Suppressor macrophage treated with lipopolysaccharide for 4 hours (primary cell): Measurements from ENCODE around the gene OLFM3.

Source experiments
- DNase-seq: peaks from one replicate; pipeline ENCODE4 v3.0.0-alpha.2; 2020

The OLFM3 gene

DNA sequence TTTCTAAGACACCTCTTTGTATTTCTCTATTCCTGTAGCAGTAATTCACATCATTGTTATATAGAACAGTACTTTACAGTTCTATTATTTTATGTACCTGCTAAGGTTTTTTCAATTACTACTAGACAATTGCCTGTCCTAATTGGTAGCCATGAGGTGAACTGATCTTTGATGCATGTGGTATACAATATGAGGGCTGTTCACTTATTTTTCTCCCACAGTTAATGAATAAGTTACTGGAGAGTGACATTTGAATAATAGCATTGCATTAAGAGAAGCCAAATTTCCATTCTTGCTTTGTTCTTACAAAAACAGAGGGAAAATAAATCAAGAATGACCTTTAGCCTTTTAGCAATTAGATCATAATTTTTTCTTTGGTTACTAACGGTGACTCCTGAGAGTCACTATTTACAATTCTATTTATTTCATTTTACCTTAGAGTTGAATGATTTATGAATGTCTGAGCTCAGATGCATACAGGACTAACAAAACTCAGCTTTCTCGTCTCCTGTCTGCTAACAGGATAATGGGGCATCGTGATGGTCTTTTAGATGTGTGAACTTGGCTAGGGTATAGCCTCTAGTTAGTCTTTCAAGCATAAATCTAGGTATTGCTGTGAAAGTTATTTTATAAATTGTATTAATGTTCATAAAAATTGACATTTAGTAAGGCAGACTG lies 54.1 kb downstream of the OLFM3 start:
- DNase-seq = no peak

DNA sequence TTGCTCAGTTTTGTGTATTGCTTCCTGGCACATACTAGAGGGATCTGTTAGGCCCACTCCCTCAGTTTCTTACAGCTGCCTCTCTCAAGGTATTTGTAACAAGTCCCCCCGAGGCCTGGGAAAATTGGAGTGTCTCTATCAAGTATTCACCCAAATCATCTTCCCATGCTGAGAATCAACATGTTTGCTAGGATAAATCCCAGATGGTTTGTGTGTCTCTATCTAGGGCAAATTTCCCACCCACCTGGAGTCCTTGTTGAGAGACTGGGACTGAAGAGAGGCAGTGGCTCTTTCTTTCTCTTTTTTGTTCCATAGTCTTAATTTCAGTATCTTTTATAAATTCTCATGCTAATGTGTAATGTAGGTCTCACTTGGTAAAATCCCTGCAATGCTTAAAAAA lies 58.0 kb downstream of the OLFM3 start:
- DNase-seq = no peak

DNA sequence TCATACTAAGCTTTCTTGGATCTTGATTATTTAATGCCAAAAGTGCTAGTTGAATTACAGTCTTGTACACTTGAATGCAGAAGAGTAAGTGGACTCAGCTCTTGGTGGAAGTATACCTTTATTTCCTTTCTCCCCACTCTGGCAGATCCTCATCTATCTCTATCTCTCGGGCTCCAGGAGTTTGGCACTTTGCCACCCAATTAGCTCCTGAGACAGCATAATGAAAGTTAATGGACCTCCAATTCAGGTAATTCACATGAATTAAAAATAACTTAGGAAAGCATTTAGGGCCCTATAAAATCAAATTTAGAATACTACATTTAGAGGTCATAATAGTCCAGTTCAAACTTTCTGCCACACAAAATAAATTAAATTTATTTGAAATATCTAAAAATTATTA lies 67.4 kb downstream of the OLFM3 start:
- no peak for DNase-seq

DNA sequence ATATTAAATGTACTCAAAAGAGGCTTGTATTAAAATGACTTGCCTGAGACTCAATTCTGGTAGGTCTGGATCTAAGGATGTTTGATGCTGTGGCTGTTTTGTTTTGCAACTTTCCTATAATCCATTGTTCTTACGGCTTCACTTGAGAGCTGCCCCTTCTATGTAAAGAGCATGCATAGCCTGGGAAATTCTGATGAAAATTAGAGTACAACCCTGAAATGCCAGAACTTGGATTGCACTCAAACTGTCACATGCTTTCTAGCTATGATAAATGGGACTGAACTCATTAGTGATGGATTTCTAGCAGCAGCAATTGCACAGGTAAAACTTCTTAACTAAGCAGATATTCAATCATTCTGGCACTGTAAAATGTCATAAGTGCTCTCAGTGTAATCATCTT lies 67.9 kb downstream of the OLFM3 start:
- no peak for DNase-seq

DNA sequence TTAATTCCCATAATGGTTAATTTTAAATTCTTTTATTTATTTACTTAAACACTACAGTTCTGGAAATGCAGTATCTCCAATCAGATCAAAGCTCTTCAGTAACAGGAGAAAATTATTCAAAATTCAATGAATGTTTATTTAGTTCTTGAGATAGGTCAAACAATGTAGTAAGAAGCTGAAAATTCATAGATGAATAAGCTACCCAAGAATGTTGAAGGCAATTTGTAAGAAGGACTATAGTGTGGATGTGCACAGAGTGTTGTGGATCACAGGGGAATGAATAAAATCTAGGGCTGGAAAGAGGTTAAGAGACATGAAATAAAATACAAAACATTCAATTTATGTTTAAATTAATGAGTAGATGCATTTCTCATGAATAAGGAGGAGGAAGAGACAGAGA lies 72.0 kb downstream of the OLFM3 start:
- DNase-seq = no peak

DNA sequence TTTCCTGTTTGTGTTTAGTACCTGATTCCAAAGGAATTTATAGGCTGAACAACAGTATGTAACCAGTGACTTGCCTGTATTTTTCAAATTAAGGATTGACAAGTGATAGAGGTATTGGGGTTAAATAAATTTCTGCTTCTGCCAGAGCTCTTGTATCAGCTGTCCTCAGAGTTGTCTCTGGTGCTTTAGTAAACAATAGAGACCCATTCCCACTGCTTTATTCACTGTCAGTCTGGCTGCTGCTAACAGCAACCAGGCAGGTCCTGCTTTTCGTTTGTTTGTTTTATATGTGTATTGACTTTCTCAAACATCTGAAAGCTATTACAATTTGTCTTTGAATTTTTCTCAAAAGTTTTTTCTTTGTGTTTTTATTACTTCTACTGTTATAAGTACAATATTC lies 76.1 kb downstream of the OLFM3 start:
- DNase-seq = no peak

DNA sequence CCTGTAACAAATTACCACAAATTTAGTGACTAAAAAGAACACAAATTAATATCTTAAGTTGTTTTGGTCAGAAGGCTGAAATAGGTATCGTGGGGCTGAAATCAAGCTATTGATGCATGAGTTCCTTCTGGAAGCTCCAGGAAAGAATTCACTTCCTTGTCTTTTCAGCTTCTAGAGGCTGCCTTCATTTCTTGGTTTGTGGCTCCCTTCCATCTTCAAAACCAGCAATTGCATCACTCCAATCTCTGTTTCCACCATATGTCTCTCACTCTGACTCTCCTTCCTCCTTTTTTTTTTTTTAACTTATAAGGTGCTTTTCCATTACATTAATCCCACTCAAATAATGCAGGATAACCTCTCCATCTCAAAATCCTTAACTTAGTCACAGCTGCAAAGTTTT lies 78.4 kb downstream of the OLFM3 start:
- DNase-seq = no peak

DNA sequence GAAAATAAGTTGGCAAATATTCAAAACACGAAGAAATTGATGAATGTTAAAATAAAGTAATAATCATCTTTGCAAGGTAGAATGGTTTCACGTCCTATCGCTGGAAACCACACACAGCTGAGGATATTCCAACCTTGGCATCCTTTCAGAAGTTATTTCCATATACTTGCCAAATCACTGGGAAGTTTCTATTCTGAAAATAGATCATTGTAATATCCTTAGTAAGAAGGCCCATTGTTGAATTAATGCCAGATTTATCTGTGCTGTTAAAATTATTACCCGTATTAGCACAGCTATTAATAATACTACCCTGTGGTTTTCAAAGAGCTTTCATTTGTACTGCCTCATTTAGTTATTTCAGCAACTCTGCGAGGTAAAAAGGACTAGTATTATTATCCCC lies 81.1 kb downstream of the OLFM3 start:
- DNase-seq = no peak

DNA sequence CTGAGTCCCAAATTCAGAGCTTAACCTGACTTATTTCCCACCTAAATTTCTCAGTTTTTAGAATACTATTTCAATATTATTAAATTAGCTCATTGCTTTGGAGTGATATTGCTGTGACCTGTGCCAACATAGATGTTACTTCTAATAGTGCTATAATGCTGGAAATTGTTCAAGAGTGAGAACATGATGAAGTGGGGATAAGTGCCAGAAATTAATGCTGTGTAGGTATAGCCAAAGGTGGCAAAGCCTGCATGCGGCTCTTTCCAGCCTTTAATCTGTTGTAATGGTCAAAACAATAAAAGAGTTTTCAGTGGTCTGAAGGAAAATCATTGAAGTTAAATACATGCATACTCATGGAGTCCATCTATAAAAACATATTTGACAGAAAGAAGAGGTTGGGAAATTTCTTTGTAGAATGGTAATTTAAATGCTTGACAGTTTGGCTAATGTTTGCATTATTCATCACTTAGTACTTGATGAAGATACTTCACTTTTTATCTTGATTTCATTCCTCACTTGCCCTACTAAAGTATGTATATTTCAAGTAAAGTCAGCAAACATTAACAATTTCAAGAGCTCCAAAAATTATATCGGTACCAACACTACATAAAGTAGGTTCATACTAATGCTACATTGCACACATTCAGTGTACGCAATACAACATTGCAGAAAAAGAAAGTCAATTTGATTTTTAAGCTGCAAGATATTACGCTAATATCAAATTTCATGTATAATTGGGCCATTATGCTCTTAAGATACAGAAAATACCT lies 82.1 kb downstream of the OLFM3 start:
- no peak for DNase-seq

DNA sequence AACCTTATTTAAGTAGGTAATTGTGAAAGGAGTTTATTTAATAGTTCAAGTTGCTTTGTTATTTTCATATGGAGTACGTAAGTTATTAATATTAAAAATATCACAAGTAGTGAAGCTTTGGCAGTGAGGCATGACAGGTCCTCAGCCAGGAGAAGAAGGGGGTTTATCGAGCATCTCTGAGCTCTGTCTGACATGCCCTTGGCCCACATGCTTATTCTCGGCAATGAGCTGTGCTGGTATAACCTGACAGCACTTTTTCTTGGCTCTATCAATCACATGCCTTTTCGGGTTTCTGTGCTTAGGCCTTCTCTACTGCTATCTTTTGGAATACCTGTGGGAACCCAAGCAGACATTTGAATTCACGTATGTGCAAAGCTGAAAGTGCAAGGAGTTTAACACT lies 84.8 kb downstream of the OLFM3 start:
- no peak for DNase-seq

DNA sequence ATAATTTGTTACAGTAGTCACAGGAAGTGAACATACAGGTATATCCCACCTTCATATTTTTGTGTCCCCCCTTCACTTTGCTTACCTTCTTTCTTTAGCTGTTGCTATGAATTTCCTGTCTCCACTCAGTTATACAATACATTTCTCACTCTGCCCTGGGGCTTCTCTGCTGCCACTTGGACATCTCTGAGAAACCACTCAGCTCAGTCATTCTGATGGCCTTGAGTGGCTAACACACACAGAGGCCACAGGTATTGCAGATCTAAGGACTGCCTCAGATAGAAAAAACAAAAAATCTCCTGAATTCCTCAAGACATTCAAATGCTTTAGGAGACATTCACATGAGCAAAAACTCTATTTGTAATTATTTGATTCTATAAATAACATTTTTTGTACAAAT lies 87.7 kb downstream of the OLFM3 start:
- DNase-seq = no peak

DNA sequence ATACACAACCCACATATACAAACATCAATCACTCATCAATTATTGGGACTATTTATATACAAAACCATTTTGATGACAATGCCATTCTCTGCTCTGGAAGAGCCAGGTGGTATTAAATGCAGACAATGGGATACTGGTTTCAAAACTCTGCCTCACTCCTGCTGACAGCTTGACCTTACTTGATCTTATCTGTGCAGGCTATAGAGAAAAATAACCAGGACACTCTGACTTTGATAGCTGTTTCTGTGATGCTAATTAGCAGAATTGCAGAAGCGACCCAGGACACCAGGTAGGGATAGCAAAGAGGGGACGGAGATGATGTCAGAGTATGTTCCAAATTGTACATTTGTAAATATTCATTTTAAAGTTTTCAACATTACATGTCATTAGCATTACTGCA lies 89.5 kb downstream of the OLFM3 start:
- no peak for DNase-seq

DNA sequence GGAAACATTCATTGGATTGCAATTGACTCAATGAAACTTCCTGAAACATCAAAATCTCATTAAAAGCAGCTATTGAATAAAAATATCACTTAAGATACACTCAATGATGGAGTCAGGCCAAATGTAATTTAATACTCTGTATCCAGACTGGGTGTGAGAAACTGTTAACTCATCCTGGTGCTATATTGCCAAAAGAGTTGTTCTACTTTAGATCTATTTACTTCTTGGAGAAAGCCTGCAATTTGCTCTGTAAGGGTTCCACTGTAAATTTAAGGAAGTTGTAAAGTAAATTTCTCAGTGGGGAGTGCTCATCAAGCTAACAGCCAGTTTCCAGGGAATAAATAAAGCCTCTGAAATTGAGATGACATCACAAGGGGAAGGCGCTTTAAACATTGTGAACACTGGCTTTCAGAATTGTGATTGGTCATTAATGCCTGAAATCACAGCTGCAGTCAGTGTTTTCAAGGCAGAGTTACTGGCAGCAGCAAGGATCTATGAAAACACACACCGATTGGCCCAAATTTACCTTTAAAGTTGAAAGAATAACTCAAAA lies 91.4 kb downstream of the OLFM3 start:
- no peak for DNase-seq

DNA sequence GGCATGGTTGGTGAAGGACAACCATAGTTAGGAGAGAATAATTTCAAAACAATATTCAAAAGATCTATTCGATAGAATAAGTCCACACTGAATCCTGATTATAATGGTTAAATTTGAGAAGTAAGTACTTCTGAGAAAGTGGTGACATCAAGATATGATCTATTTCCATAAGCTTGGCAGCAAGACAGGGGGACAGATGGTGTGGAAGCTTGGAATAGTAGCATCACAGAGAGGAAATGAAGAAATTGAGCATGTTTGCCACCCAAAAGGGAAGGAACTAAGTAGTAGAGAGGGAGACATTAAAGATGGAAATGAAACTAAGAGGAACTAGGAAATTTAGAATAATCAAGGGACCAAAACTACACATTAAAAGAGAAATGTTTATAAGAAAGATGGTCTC lies 94.5 kb downstream of the OLFM3 start:
- no peak for DNase-seq

DNA sequence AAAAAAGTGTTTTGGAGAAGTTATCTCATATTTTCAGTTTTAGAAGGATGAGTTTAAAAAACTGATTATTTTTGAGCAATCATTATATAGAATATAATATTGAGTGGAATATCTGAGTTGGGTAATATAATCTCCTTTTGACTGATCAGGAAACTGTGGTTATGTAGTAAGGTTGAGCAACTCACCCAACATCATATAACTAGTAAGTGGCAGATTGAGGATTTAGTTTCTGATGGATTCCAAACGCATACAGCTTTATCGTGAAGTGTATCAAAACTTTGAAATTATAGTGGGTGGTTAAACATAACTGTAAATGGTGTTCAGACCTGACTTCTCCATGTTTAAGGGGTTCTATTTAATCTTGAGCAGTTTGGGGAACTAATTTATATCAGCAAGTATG lies 98.6 kb downstream of the OLFM3 start:
- no peak for DNase-seq

DNA sequence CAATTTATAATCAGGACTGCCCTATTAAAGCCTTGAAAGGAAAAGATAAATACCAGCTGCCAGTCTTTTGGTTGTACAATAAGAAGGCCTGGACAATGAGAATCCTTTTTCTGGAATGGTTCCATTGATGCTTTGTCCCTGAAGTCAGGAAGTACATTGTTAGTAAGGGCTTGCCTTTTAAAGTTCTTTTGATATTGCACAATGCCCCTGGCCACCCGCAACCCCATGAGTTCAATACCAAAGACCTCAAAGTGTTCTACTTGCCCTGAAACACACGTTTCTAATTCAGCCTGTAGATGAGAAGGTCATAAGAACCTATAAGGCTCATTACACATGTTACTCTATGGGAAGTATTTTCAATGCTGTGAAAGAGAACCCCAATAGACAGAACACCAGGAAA lies 112.1 kb downstream of the OLFM3 start:
- no peak for DNase-seq

DNA sequence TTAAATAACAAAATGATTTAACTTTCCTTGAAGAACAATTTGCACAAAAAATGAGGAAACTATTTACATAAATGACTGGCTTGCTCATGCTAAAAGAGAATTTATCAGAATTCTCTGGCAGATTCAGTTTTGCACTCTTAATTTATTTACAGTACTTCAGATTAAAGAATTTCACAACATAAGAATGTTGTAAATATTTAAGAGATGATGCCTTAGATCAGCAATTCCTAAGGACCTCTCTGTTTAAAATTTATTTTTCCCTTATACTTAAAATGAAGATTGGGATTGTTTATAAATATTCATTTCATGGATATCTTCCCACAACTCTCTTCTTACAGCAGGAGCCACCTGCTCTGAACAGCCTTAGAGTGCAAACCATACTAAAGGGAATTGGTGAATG lies 120.8 kb downstream of the OLFM3 start:
- DNase-seq = no peak

DNA sequence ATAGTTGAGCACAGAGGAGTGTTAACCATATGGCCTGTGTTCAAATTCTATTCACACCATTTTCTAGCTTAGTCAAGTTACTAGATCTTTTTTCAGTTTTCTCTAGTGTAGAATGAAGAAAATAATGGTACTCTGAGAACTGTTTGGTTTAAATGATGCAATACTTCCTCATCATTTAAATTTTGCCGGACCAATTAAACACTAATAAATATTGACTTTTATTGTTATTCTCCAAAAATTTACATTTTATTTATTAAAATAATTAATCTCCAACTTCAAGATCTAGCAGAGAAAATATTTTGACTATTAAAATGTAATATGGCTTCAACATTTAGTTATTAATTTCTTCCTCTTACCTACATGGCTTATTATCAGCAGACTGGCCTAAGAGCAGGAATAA lies 123.1 kb downstream of the OLFM3 start:
- DNase-seq = no peak

DNA sequence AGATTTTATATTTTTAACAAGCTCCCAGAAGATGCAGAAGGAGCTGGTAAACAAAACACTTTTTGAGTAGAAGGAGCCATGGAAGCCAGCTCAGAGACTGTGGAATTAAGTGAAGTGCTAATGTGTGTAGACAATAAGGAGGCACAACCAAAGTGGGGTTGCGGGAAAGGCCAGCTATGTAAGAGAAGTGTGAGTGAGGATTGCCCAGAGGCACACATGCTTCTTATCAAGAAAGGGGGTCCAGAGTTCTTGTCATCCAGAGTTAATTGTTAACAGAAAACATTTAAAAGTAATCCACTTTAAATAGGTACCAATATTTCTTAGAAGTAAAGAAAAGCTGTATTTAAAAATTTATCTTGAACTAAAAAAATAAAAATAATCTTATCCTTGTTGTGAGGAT lies 136.8 kb downstream of the OLFM3 start:
- DNase-seq = no peak

DNA sequence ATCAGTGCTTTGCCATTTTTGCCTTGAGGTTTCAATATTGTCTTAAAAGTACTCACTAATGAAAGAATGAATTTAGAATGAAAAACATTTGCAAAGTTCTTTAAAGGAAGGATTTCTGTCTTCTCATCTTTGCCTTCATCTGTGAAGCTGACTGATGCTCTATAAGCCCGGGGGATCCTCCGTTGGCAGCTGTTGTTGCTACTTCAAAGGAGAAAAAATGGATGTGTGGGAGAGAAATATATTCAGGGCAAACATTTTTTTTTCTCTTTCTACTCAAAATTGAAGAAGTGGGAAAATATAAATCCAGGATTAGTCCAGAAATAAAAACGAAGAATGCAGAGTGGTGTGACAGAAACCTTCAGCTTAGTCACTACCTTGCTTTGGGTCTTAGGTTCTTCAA lies 142.5 kb downstream of the OLFM3 start:
- DNase-seq = no peak

DNA sequence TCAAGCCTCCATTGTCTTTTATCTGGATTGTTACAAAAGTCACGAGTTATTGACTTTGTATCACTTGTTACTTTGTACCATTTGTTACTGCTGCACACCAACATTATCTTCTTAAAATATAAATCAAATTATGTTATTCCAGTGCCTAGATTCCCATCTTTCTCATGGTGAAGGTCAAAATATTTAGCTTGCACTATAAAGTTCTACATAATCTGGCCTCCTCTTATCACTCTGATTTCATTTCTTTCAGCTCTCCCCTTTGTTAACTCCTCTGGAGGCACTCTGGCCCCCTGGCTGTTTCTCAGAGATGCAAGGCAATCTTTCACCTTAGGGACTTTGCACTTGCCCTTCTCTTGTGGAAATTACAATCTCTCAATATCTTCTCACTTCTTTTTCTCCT lies 143.8 kb downstream of the OLFM3 start:
- no peak for DNase-seq

DNA sequence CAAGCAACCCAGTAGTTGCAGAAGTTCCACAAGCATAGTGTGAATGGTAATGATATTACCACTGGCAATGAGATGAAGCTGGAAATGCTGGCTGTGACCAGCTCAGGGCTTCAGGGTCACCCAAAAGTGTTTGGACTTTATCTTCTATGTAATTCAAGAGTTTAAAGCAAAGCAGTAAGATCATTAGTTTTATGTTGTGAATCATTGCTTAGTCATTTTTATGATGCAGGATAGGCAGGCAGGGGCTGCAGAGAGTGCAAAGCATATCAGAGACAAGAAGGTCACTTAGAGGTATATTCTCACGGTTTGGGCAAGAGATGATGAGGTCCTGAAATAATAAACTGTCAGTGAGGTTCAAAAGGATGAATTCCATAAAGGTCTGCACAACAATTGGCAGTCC lies 147.4 kb downstream of the OLFM3 start:
- no peak for DNase-seq

DNA sequence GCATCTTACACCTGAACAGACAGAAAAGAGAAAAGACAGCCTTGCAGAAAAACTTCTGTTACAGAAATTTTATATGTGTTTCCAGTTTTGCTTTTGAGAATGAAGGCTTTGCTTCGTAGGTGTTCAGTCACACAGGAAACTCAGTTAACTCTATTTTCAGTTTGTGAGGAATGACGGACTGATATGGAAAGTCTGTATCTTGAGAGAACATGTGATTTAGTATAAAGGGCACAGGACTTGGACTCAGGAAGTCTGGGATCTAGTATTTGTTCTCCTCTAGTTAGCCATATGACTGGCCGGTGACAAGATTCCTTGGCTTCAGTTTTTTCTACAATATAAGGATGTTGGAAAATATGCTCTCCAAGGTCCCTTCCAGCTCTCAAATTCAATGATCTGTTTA lies 149.1 kb downstream of the OLFM3 start:
- DNase-seq = no peak

DNA sequence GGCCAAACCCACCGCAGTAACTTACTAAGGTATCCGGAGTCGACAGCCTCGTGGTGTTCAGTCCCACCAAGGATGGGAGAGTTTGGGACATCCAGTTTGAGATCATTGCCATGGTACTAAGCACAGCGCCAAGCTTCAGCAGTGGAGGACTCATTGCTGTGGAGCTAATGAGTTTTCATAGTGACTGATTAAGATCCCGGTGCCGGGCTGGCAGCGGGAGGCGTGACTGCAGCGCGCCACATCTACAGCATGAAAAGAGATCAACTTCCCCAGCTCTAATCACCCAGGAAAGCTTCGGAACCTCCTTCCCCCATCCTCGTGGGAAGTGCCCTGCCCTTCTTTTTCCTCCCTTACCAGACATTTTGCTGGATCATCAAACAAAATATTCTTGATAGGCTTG lies 149.9 kb downstream of the OLFM3 start:
- DNase-seq = no peak

DNA sequence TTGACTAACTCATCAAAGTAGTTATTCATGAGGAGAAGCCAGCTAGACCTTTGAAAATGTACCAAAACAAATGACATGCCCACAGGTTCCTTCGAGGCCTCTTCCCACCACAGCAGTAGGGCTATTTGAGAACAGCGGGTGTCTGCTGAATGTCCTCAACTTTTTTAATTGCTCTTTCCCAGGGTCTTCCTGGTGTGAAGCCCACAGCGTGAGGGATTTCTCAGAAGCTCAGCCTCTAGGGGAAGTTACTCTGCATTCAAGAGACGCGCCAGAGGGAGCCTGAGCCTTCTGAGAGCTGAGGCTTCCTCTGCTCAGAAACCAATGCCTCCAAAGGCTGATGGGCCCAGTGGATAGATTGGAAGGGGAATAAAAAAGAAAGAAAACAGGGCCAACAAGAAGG lies 153.6 kb downstream of the OLFM3 start:
- DNase-seq = no peak
